Astrocyte (in vitro differentiated cells and primary cell): ENCODE data around the gene SP7. TPM values are rescaled to one million over a fixed set of nuclear protein-coding genes. Genes with fewer than 3 reads are reported as not detected.

Source experiments
- DNase-seq: peaks from one replicate; pipeline ENCODE4 v3.0.0-alpha.2; 2010; ENCODE audit warnings: low read depth
- FAIRE-seq: peaks from 2 replicates; lab custom pipeline; 2011; peaks lifted over from hg19 to GRCh38; lab: Jason Lieb, UNC
- H2AFZ ChIP-seq: 2 replicates; pipeline ENCODE4 v1.6.0; 2012; ENCODE audit warnings: low read depth, low read length, inconsistent platforms
- H3K27ac ChIP-seq: 2 replicates; pipeline ENCODE4 v1.5.1; 2011; ENCODE audit warnings: low read depth, low read length, inconsistent platforms
- H3K27me3 ChIP-seq: 2 replicates; pipeline ENCODE4 v1.6.0; 2011; ENCODE audit warnings: low read length, inconsistent platforms; ENCODE audit not compliant: insufficient read depth
- H3K36me3 ChIP-seq: 2 replicates; pipeline ENCODE4 v1.5.1; 2011; ENCODE audit warnings: low read length, inconsistent platforms; ENCODE audit not compliant: insufficient read depth
- H3K4me1 ChIP-seq: 2 replicates; pipeline ENCODE4 v1.5.1; 2011; ENCODE audit warnings: low read length, inconsistent platforms; ENCODE audit not compliant: insufficient read depth
- H3K4me2 ChIP-seq: 2 replicates; pipeline ENCODE4 v1.6.0; 2012; ENCODE audit warnings: low read length, inconsistent platforms
- H3K4me3 ChIP-seq: 2 replicates; pipeline ENCODE4 v1.5.1; 2011; ENCODE audit warnings: low read depth, mild to moderate bottlenecking, low read length, inconsistent platforms; ENCODE audit not compliant: insufficient read depth
- H3K79me2 ChIP-seq: 2 replicates; pipeline ENCODE4 v1.6.0; 2012; ENCODE audit warnings: mild to moderate bottlenecking, low read length, inconsistent platforms; ENCODE audit not compliant: insufficient read depth
- H3K9ac ChIP-seq: 2 replicates; pipeline ENCODE4 v1.6.0; 2012; ENCODE audit warnings: mild to moderate bottlenecking, low read length, inconsistent platforms
- H3K9me3 ChIP-seq: 2 replicates; pipeline ENCODE4 v1.5.1; 2012; ENCODE audit warnings: low read depth, mild to moderate bottlenecking, low read length, inconsistent platforms; ENCODE audit not compliant: insufficient read depth
- H4K20me1 ChIP-seq: 2 replicates; pipeline ENCODE4 v1.6.0; 2012; ENCODE audit warnings: low read length, inconsistent platforms; ENCODE audit not compliant: insufficient read depth
- H3K27ac Mint-ChIP-seq: one replicate; pipeline ENCODE4 v1.8.0; 2021; ENCODE audit warnings: mild to moderate bottlenecking, mixed read lengths; ENCODE audit not compliant: unreplicated experiment
- H3K27me3 Mint-ChIP-seq: one replicate; pipeline ENCODE4 v1.8.0; 2021; ENCODE audit warnings: low read depth, mixed read lengths; ENCODE audit not compliant: unreplicated experiment
- H3K36me3 Mint-ChIP-seq: one replicate; pipeline ENCODE4 v1.8.0; 2021; ENCODE audit warnings: low read depth, mixed read lengths; ENCODE audit not compliant: unreplicated experiment
- H3K4me1 Mint-ChIP-seq: one replicate; pipeline ENCODE4 v1.8.0; 2021; ENCODE audit warnings: low read depth, mixed read lengths; ENCODE audit not compliant: unreplicated experiment
- H3K4me3 Mint-ChIP-seq: one replicate; pipeline ENCODE4 v1.8.0; 2021; ENCODE audit warnings: mild to moderate bottlenecking, moderate library complexity, mixed read lengths; ENCODE audit not compliant: unreplicated experiment
- H3K9me3 Mint-ChIP-seq: one replicate; pipeline ENCODE4 v1.8.0; 2021; ENCODE audit warnings: mild to moderate bottlenecking, mixed read lengths; ENCODE audit not compliant: unreplicated experiment
- CTCF ChIP-seq: IDR thresholded peaks from 2 replicates; pipeline ENCODE4 v1.5.1; 2011; ENCODE audit warnings: low read depth, mild to moderate bottlenecking, inconsistent platforms, low read length, moderate library complexity; ENCODE audit not compliant: insufficient read depth
- EZH2 ChIP-seq: IDR thresholded peaks from 2 replicates; pipeline ENCODE4 v1.6.1; 2012; ENCODE audit warnings: mild to moderate bottlenecking, low read length, inconsistent platforms; ENCODE audit not compliant: insufficient read depth
- total RNA-seq: library from RNA; stranded (reverse); gene quantifications from 2 replicates; pipeline ENCODE4 v1.2.1, GENCODE V29; 2021

SP7 gene
- total RNA-seq, 1 donor from 2014 or later: not detected

DNA sequence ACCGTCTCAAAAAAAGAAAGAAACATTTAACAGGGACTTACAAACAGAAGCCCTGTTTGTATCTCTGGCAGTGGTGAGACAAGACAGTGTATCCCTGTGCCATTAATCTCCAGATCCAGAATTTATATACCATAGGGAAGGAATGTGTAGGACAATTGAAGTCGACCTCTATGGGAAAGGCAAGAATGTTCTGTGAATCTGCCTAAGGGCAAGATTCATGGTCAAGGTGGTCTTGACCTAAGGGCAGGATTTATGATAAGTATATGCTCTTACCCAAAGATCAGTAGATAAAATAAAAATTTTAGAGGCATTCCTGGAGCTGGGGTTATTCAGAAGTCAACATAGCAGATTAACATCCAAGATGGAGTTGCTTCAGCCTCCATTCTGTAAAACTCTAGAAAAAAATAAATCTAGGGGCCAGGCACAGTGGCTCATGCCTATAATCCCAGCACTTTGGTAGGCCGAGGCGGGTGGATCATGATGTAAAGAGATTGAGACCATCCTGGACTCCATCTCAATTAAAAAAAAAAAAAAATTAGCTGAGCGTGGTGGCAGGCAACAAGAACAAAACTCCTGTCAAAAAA is 22.8 kb upstream of the SP7 start:
- Mint-ChIP-seq H3K4me3 (no peak overlapping the region), H3K27ac (no peak overlapping the region), H3K4me1 (no peaks in the 10 kb centered on the region), H3K9me3 (no peaks in the 10 kb centered on the region), H3K36me3 (no peaks in the 10 kb centered on the region), H3K27me3 (no peaks in the 10 kb centered on the region)
- Histone ChIP-seq H2AFZ (no peak overlapping the region), H3K27me3 (no peaks in the 10 kb centered on the region), H3K9me3 (no peaks in the 10 kb centered on the region), H3K36me3 (no peaks in the 10 kb centered on the region), H3K4me3 (no peak overlapping the region), H4K20me1 (no peaks in the 10 kb centered on the region), H3K27ac (no peak overlapping the region), H3K4me2 (no peak overlapping the region), H3K9ac (no peak overlapping the region), H3K79me2 (no peaks in the 10 kb centered on the region), H3K4me1 (no peaks in the 10 kb centered on the region)
- no peak for TF ChIP-seq EZH2
- no peak for TF ChIP-seq CTCF
- DNase-seq (no peak), FAIRE-seq (no peak)

- no peaks in the 10 kb centered on the region for H4K20me1 ChIP-seq
- H3K79me2 ChIP-seq: no peaks in the 10 kb centered on the region
- no peak overlapping the region for H2AFZ ChIP-seq
- H3K36me3 Mint-ChIP-seq: no peaks in the 10 kb centered on the region
- no peak for DNase-seq
- no peaks in the 10 kb centered on the region for H3K27me3 ChIP-seq
- no peak overlapping the region for H3K9ac ChIP-seq
- H3K27me3 Mint-ChIP-seq: no peaks in the 10 kb centered on the region
- H3K4me1 ChIP-seq: no peaks in the 10 kb centered on the region
- no peaks in the 10 kb centered on the region for H3K9me3 Mint-ChIP-seq
- H3K36me3 ChIP-seq: no peaks in the 10 kb centered on the region
- no peak overlapping the region for H3K4me3 Mint-ChIP-seq
- no peak for FAIRE-seq
- TF ChIP-seq CTCF (no peak), EZH2 (no peak)
- H3K4me3 ChIP-seq: no peak overlapping the region
- no peak overlapping the region for H3K27ac ChIP-seq
- no peak overlapping the region for H3K27ac Mint-ChIP-seq
- H3K9me3 ChIP-seq: no peaks in the 10 kb centered on the region
- no peak overlapping the region for H3K4me2 ChIP-seq
- no peaks in the 10 kb centered on the region for H3K4me1 Mint-ChIP-seq
Observed at GRCh38 chr12:53355121-53355520, 19.0 kb upstream of the SP7 start.

DNA sequence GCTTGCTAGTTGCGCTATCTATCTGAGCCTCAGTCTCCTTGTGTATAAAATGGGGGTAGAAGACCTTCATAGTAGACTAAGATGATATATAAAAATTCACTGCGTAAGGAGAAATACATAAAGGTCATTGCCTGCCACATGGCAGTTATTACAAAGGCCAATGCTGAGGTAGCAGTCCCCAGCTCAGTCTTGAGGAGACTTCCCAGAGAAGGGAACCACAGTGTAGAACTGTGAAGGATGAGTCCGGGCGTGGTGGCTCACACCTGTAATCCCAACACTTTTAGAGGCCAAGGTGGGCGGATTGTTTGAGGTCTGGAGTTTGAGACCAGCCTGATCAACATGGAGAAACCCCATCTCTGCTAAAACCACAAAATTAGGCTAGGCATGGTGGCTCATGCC is 17.1 kb upstream of the SP7 start:
- H3K4me2 ChIP-seq: no peak overlapping the region
- H3K79me2 ChIP-seq: no peaks in the 10 kb centered on the region
- FAIRE-seq (no peak), DNase-seq (no peak)
- Mint-ChIP-seq H3K9me3 (no peaks in the 10 kb centered on the region), H3K27me3 (no peaks in the 10 kb centered on the region), H3K36me3 (no peaks in the 10 kb centered on the region), H3K4me1 (no peaks in the 10 kb centered on the region), H3K4me3 (no peak overlapping the region), H3K27ac (no peak overlapping the region)
- no peaks in the 10 kb centered on the region for H3K36me3 ChIP-seq
- no peaks in the 10 kb centered on the region for H4K20me1 ChIP-seq
- no peak overlapping the region for H3K4me3 ChIP-seq
- no peak overlapping the region for H2AFZ ChIP-seq
- H3K27me3 ChIP-seq: no peaks in the 10 kb centered on the region
- H3K9ac ChIP-seq: no peak overlapping the region
- TF ChIP-seq CTCF: no peak
- TF ChIP-seq EZH2: no peak
- H3K4me1 ChIP-seq: no peaks in the 10 kb centered on the region
- H3K27ac ChIP-seq: no peak overlapping the region
- H3K9me3 ChIP-seq: no peaks in the 10 kb centered on the region
